A549 (cell line): ENCODE measurements around the gene EIF5AL1. TPM values are rescaled to one million over a fixed set of nuclear protein-coding genes. Genes with fewer than 3 reads are reported as not detected.

Experiments
- ATAC-seq, 2 experiments: fragments of 200-7000 bp in 1 of 2; fragments of >200 bp in 1 of 2; cut with Nextera tagmentation in 1 of 2; cut with Tn5 transposase in 1 of 2; 3 replicates each; pipeline versions ENCODE4 v1.8.0 to v1.9.1; 2018 to 2020; ENCODE audit warnings: mild to moderate bottlenecking in 1 of 2, moderate library complexity in 1 of 2
- CTCF ChIA-PET: fragments of 300-600 bp; sonication (Branson Sonifier 250); formaldehyde crosslinking; extraction: SDS; loops from one replicate; lab custom pipeline; 2021; ENCODE audit warnings: antibody characterized with exemption, inconsistent platforms; lab: Yijun Ruan, JAX
- POLR2A ChIA-PET: fragments of 350-600 bp; formaldehyde crosslinking; extraction: SDS; loops from one replicate; lab custom pipeline; 2021; ENCODE audit warnings: antibody characterized with exemption, inconsistent platforms; lab: Yijun Ruan, JAX
- DNase-seq, 2 experiments: peaks; one replicate each; pipeline versions ENCODE4 v3.0.0 to v3.0.0-alpha.2; 2011 to 2016; ENCODE audit warnings: low read depth in 1 of 2, low spot score in 1 of 2
- FAIRE-seq: peaks from 2 replicates; lab custom pipeline; 2011; peaks lifted over from hg19 to GRCh38; lab: Jason Lieb, UNC
- H3K27ac ChIP-seq, 2 experiments: fragments of >200 bp; sonication (Bioruptor Twin); formaldehyde crosslinking; 3 replicates each; pipeline ENCODE4 v1.5.1; 2016 to 2017
- H3K4me1 ChIP-seq: fragments of >200 bp; sonication (Bioruptor Twin); formaldehyde crosslinking; 3 replicates; pipeline ENCODE4 v1.6.1; 2016
- H3K4me2 ChIP-seq: fragments of >200 bp; sonication (Bioruptor Twin); formaldehyde crosslinking; 3 replicates; pipeline ENCODE4 v1.6.1; 2016
- H3K4me3 ChIP-seq: fragments of >200 bp; sonication (Bioruptor Twin); formaldehyde crosslinking; 3 replicates; pipeline ENCODE4 v1.5.1; 2016
- H3K9me3 ChIP-seq: fragments of >200 bp; sonication (Bioruptor Twin); formaldehyde crosslinking; 3 replicates; pipeline ENCODE4 v1.6.1; 2016
- CTCF ChIP-seq: fragments of >200 bp; sonication (Bioruptor Twin); formaldehyde crosslinking; IDR thresholded peaks from 3 replicates; pipeline ENCODE4 v1.5.1; 2016
- EP300 ChIP-seq, 2 experiments: fragments of >200 bp; sonication (Bioruptor Twin); formaldehyde crosslinking; IDR thresholded peaks; 2 replicates in 1 of 2; 3 replicates in 1 of 2; pipeline ENCODE4 v1.6.1; 2016 to 2017
- FOSL2 ChIP-seq, 2 experiments: fragments of 450-650 bp in 1 of 2; fragments of >200 bp in 1 of 2; sonication (Bioruptor Twin) in 1 of 2; formaldehyde crosslinking; IDR thresholded peaks; 2 replicates each; pipeline versions ENCODE4 v1.5.0 to v1.6.1; 2016 to 2020; ENCODE audit warnings: mild to moderate bottlenecking in 1 of 2, moderate library complexity in 1 of 2
- HEYL ChIP-seq: fragments of 250-450 bp; sonication (Bioruptor Pico); IDR thresholded peaks from 2 replicates; pipeline ENCODE4 v1.8.0; 2021; ENCODE audit warnings: mild to moderate bottlenecking, moderate library complexity
- JUN ChIP-seq, 2 experiments: fragments of >200 bp; sonication (Bioruptor Twin); formaldehyde crosslinking; IDR thresholded peaks; 2 replicates in 1 of 2; 3 replicates in 1 of 2; pipeline ENCODE4 v1.6.1; 2016 to 2017
- JUNB ChIP-seq: fragments of >200 bp; sonication (Bioruptor Twin); formaldehyde crosslinking; IDR thresholded peaks from 2 replicates; pipeline ENCODE4 v1.6.1; 2016
- MAFK ChIP-seq: fragments of 450-650 bp; IDR thresholded peaks from 2 replicates; pipeline ENCODE4 v1.6.1; 2014; ENCODE audit not compliant: partially characterized antibody
- POLR2AphosphoS2 ChIP-seq: conservative IDR thresholded peaks from 2 replicates; pipeline ENCODE4 v1.6.1; 2012; ENCODE audit warnings: low read length, improper control_type of control experiment, inconsistent platforms
- RFX5 ChIP-seq: fragments of 450-650 bp; IDR thresholded peaks from 2 replicates; pipeline ENCODE4 v1.7.1; 2014; ENCODE audit warnings: antibody characterized with exemption, mild to moderate bottlenecking, moderate library complexity
- RNF2 ChIP-seq: fragments of 200-600 bp; sonication (generic); IDR thresholded peaks from 2 replicates; pipeline ENCODE4 v1.6.1; 2016; ENCODE audit warnings: low read depth, mild to moderate bottlenecking, antibody characterized with exemption, moderate library complexity, borderline replicate concordance
- SMC3 ChIP-seq: fragments of >200 bp; sonication (Bioruptor Twin); formaldehyde crosslinking; IDR thresholded peaks from 3 replicates; pipeline ENCODE4 v1.6.1; 2018; ENCODE audit warnings: inconsistent platforms
- WGBS: methylation state at CpG from one replicate; pipeline ENCODE4 v1.1.6; 2017; ENCODE audit errors: missing lambda C conversion rate; 5-methylcytosine and 5-hydroxymethylcytosine counted together
- polyA plus RNA-seq, 4 experiments: library from polyadenylated mRNA; depleted of rRNA in 3 of 4; stranded (reverse); fragments of >200 nt; fragmentation: RNase III in 1 of 4; extraction: RNeasy Plus Mini Kit Qiagen cat#74134 plus additional on column Dnase treatment in 1 of 4; gene quantifications; 2 replicates in 3 of 4; 3 replicates in 1 of 4; pipeline ENCODE4 v1.2.3, GENCODE V29; 2011 to 2017
- TF ChIP-seq, protein P1 (sequence below): IDR thresholded peaks from 2 replicates; pipeline ENCODE4 v1.6.1; 2012
- TF ChIP-seq, protein P2 (sequence below): fragments of 250-450 bp; sonication (Bioruptor Pico); IDR thresholded peaks from 2 replicates; pipeline ENCODE4 v1.5.0; 2020; ENCODE audit warnings: low read depth, mild to moderate bottlenecking, moderate library complexity

EIF5AL1 gene
- polyA plus RNA-seq, 2 of the 4 experiments (the other 2 are of a cell fraction): 1.7 to 5.7 TPM

GRCh38 chr10:79475119-79475653, 37.1 kb upstream of the EIF5AL1 start:
- FAIRE-seq (no peak), ATAC-seq (no peak), DNase-seq (no peak)
- ChIA-PET CTCF (interaction anchor here (1.5 to 2.3 kb wide), 3 partner anchors 11 to 101 kb away, joined by 4 to 7 read pairs (median 5); no protein-coding TSS in a partner anchor), POLR2A (no interaction called here)
- no peak overlapping the region for H3K4me3 ChIP-seq
- no peak overlapping the region for H3K4me2 ChIP-seq
- no peaks in the 10 kb centered on the region for H3K4me1 ChIP-seq
- WGBS: 65% methylated on average over 7 of the region's 7 CpGs
- H3K9me3 ChIP-seq: no peaks in the 10 kb centered on the region
- H3K27ac ChIP-seq: no peak overlapping the region
- TF ChIP-seq EP300 (IDR thresholded peaks at IDR 0.05): no peak
- TF ChIP-seq MAFK: peak; percentile 33

DNA sequence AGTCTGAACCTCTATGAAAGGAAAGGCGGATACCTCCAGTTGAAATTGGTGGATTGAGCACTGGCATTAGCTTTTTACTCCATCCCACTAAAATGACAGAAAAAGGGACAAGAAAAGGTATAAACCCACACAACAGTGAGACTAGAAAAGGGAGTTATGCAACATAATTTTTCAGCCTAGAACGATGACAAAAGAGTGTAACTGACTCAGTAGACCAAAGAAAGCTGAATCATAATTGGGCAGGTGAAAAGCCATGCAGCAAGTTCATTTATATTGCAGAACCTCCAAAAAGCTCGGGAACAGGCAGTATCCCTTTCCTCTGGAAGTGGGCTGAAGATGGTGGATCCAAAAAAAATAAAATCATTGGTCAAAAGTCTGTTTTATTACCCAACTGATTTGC, 36.5 kb upstream of the EIF5AL1 start:
- no peak for ATAC-seq
- no peak overlapping the region for H3K4me3 ChIP-seq
- TF ChIP-seq, protein P1, sequence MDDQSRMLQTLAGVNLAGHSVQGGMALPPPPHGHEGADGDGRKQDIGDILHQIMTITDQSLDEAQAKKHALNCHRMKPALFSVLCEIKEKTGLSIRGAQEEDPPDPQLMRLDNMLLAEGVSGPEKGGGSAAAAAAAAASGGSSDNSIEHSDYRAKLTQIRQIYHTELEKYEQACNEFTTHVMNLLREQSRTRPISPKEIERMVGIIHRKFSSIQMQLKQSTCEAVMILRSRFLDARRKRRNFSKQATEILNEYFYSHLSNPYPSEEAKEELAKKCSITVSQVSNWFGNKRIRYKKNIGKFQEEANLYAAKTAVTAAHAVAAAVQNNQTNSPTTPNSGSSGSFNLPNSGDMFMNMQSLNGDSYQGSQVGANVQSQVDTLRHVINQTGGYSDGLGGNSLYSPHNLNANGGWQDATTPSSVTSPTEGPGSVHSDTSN: no peak
- no peak for FAIRE-seq
- no peak overlapping the region for H3K27ac ChIP-seq
- no peaks in the 10 kb centered on the region for H3K9me3 ChIP-seq
- no peaks in the 10 kb centered on the region for H3K4me1 ChIP-seq
- 28% methylated on average over 3 of the region's 3 CpGs for WGBS
- no peak for DNase-seq
- ChIA-PET CTCF (interaction anchor here (0.8 to 2.3 kb wide), 5 partner anchors 8 to 76 kb away, joined by 3 to 9 read pairs (median 5); no protein-coding TSS in a partner anchor), POLR2A (no interaction called here)
- H3K4me2 ChIP-seq: no peak overlapping the region

GRCh38 chr10:79476645-79477044, 35.7 kb upstream of the EIF5AL1 start:
- Histone ChIP-seq H3K4me1 (no peaks in the 10 kb centered on the region), H3K4me2 (no peak overlapping the region), H3K27ac (no peak overlapping the region), H3K9me3 (0 out of 3 replicates have a peak, but pooled peaks cover 2% of the 10 kb centered on the region)
- no peak for ATAC-seq
- POLR2A ChIA-PET: no interaction called here
- TF ChIP-seq MAFK: peak; percentile 37
- no peak for TF ChIP-seq RFX5
- TF ChIP-seq, all 56 proteins: peak for 1
- DNase-seq (no peak), FAIRE-seq (no peak)
- no peak overlapping the region for H3K4me3 ChIP-seq
- CTCF ChIA-PET: interaction anchor here (0.7 to 3.4 kb wide), 8 partner anchors 9 to 537 kb away, joined by 3 to 16 read pairs (median 5); no protein-coding TSS in a partner anchor

DNA sequence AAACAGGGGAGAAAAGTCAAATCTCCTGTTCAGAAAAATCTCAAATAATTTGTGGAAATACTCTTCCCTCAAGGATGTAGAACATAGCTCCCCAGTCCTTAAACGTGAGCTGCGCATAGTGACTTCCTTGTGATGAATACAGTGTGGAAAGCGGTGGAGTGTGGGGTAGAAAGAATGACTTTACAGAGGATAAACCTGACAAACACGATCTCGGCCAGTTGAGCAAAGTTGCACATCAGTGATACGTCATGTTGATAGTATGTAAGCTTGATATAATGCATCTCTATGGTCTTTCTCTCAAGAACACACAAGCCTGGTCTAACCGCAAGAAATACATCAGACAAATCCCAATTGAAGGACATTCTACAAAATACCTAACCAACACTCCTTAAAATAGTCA, 34.9 kb upstream of the EIF5AL1 start:
- TF ChIP-seq CTCF (no peak), SMC3 (no peak), POLR2AphosphoS2 (no peak), RFX5 (no peak), HEYL (no peak), FOSL2 (IDR thresholded peaks at IDR 0.05) (no peak), FOSL2 (CRISPR knock-in tag; IDR thresholded peaks at IDR 0.05) (no peak), JUNB (no peak), JUN (IDR thresholded peaks at IDR 0.05) (no peak), RNF2 (no peak)
- TF ChIP-seq, protein P2, sequence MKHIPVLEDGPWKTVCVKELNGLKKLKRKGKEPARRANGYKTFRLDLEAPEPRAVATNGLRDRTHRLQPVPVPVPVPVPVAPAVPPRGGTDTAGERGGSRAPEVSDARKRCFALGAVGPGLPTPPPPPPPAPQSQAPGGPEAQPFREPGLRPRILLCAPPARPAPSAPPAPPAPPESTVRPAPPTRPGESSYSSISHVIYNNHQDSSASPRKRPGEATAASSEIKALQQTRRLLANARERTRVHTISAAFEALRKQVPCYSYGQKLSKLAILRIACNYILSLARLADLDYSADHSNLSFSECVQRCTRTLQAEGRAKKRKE (CRISPR knock-in tag): no peak
- Histone ChIP-seq H3K4me1 (no peaks in the 10 kb centered on the region), H3K27ac (no peak overlapping the region), H3K4me3 (no peak overlapping the region), H3K9me3 (0 out of 3 replicates have a peak, but pooled peaks cover 2% of the 10 kb centered on the region), H3K4me2 (no peak overlapping the region)
- ATAC-seq: no peak
- CTCF ChIA-PET: interaction anchor here (0.6 to 3.4 kb wide), 7 partner anchors 9 to 103 kb away, joined by 3 to 16 read pairs (median 5); no protein-coding TSS in a partner anchor
- POLR2A ChIA-PET: no interaction called here
- no peak for DNase-seq
- 53% methylated on average over 7 of the region's 7 CpGs for WGBS
- no peak for FAIRE-seq
